ENCODE measurements around the gene SOX11. TPM values are rescaled to one million over a fixed set of nuclear protein-coding genes. Genes with fewer than 3 reads are reported as not detected.

The SOX11 gene
- total and polyA plus RNA-seq, 2 of the 8 experiments (the other 6 are each of a cell fraction or from before 2014, with no cell fraction given) = 9.0 to 55.6 TPM

GRCh38 chr2:5719629-5720334, 27.6 kb downstream of the SOX11 start:
- no peak overlapping the region for H2BK15ac ChIP-seq (ENCODE audit: low read length)
- WGBS, 2 experiments (ENCODE audit: extremely low coverage in 1 of 2, insufficient coverage in 1 of 2, insufficient read length in 1 of 2, insufficient replicate concordance in 2 of 2, low coverage in 1 of 2, low lambda C conversion rate in 2 of 2, missing lambda C conversion rate in 1 of 2) = 92% methylated on average over 4 of the region's 4 CpGs; no CpG with 5 or more reads in 1 of the 2 experiments
- no peaks in the 10 kb centered on the region for H3K79me2 ChIP-seq (ENCODE audit: control insufficient read depth in 1 of 2, insufficient read depth in 2 of 2, low read length in 2 of 2)
- no peak overlapping the region for H3K56ac ChIP-seq (replicated peaks; ENCODE audit: insufficient read length, low read depth, low read length)
- no peak overlapping the region for H3K27ac ChIP-seq (ENCODE audit: low read depth, low read length)
- no peak overlapping the region for H2BK5ac ChIP-seq (ENCODE audit: low read depth, low read length)
- no peak overlapping the region for H3K4me2 ChIP-seq (ENCODE audit: insufficient read depth in 1 of 2, low read depth in 2 of 2, low read length in 2 of 2)
- ChIA-PET POLR2A (ENCODE audit: partially characterized antibody) (interaction anchor here (1.4 to 1.5 kb wide), 2 partner anchors 10 to 14 kb away, joined by 3 to 6 read pairs; no protein-coding TSS in a partner anchor), CTCF (ENCODE audit: partially characterized antibody) (interaction anchor here (1.0 to 1.2 kb wide), 2 partner anchors 11 to 29 kb away, joined by 3 to 4 read pairs; no protein-coding TSS in a partner anchor)
- no peak overlapping the region for H4K8ac ChIP-seq (ENCODE audit: extremely low read depth, insufficient read depth, low read length)
- no peak overlapping the region for H4K5ac ChIP-seq (ENCODE audit: insufficient read length, low read depth, low read length)
- no peak overlapping the region for H3K4me3 ChIP-seq (ENCODE audit: extremely low read depth in 1 of 4, insufficient read depth in 2 of 4, low read depth in 3 of 4, low read length in 4 of 4)
- H3K27me3 ChIP-seq (replicated peaks in 1 of 4; ENCODE audit: control insufficient read depth in 3 of 4, extremely low read depth in 1 of 4, insufficient read depth in 3 of 4, low read length in 3 of 4) = no peaks in the 10 kb centered on the region
- H2BK20ac ChIP-seq (ENCODE audit: low read length) = no peak overlapping the region
- peaks cover 0 to 8% (median 6%) of the 10 kb centered on the region in 4 experiments; a peak in 4 of 7 replicates for H3K4me1 ChIP-seq (replicated peaks in 1 of 4; ENCODE audit: control insufficient read depth in 3 of 4, insufficient read depth in 4 of 4, low read length in 3 of 4)
- H2BK12ac ChIP-seq (ENCODE audit: low read depth, low read length) = no peak overlapping the region
- peak; percentile 48 for FAIRE-seq
- H3K18ac ChIP-seq (ENCODE audit: extremely low read depth, low read length) = no peak overlapping the region
- no peaks in the 10 kb centered on the region for H3K79me1 ChIP-seq (ENCODE audit: low read depth, low read length)
- no peaks in the 10 kb centered on the region for H3K23me2 ChIP-seq (ENCODE audit: low read depth, low read length)
- no peak overlapping the region for H3K14ac ChIP-seq (ENCODE audit: insufficient read length)
- peaks cover 0 to 3% (median 0%) of the 10 kb centered on the region in 4 experiments; a peak in 1 of 8 replicates for H3K36me3 ChIP-seq (ENCODE audit: control insufficient read depth in 2 of 4, insufficient read depth in 4 of 4, low read length in 3 of 4)
- no peak overlapping the region for H2AK5ac ChIP-seq (ENCODE audit: low read depth, low read length)
- no peaks in the 10 kb centered on the region for H4K20me1 ChIP-seq (replicated peaks in 1 of 2; ENCODE audit: control insufficient read depth in 1 of 2, insufficient read depth in 2 of 2, low read length in 2 of 2)
- no peak overlapping the region for H2BK120ac ChIP-seq (replicated peaks; ENCODE audit: low read depth, low read length)
- DNase-seq (ENCODE audit: low read depth in 1 of 2, low spot score in 2 of 2) = no peak
- H3K23ac ChIP-seq (ENCODE audit: insufficient read length) = no peak overlapping the region
- H3K9me3 ChIP-seq (ENCODE audit: insufficient read depth in 2 of 2, low read depth in 1 of 2, low read length in 1 of 2) = peaks cover 2 to 11% of the 10 kb centered on the region in 2 experiments; a peak in 2 of 4 replicates
- H3K9ac ChIP-seq (replicated peaks in 1 of 4; ENCODE audit: extremely low read depth in 1 of 4, low read depth in 3 of 4, low read length in 3 of 4) = no peak overlapping the region
- H2AFZ ChIP-seq (ENCODE audit: low read length) = no peak overlapping the region
- H3K4ac ChIP-seq (replicated peaks; ENCODE audit: insufficient read length, low read depth, low read length) = no peak overlapping the region
- TF ChIP-seq CTBP2 (IDR thresholded peaks at IDR 0.05; ENCODE audit: borderline replicate concordance, insufficient read depth, insufficient read length, low read length) (no peak), KDM1A (IDR thresholded peaks at IDR 0.05; ENCODE audit: borderline replicate concordance, low read length) (no peak), ZNF274 (IDR thresholded peaks at IDR 0.05; ENCODE audit: borderline replicate concordance, extremely low read depth, low read length) (peak; percentile 59; the same call in 1 of the 2 replicates), FOSL1 (IDR thresholded peaks at IDR 0.05; ENCODE audit: insufficient read depth, low read depth, low read length) (no peak), SAP30 (IDR thresholded peaks at IDR 0.05; ENCODE audit: insufficient read depth, insufficient replicate concordance, low read length) (no peak), CTCF (IDR thresholded peaks at IDR 0.05; ENCODE audit: control extremely low read depth in 1 of 3, insufficient read depth in 1 of 3, low read depth in 1 of 3, low read length in 3 of 3) (no peak), ASH2L (IDR thresholded peaks at IDR 0.05; ENCODE audit: low read length) (no peak), HDAC6 (IDR thresholded peaks at IDR 0.05; ENCODE audit: low read depth, low read length) (no peak)
- H4K91ac ChIP-seq (replicated peaks; ENCODE audit: insufficient read length, low read length) = no peak overlapping the region
